ENCODE data around the gene ACP2.

- TF ChIP-seq, protein P1, sequence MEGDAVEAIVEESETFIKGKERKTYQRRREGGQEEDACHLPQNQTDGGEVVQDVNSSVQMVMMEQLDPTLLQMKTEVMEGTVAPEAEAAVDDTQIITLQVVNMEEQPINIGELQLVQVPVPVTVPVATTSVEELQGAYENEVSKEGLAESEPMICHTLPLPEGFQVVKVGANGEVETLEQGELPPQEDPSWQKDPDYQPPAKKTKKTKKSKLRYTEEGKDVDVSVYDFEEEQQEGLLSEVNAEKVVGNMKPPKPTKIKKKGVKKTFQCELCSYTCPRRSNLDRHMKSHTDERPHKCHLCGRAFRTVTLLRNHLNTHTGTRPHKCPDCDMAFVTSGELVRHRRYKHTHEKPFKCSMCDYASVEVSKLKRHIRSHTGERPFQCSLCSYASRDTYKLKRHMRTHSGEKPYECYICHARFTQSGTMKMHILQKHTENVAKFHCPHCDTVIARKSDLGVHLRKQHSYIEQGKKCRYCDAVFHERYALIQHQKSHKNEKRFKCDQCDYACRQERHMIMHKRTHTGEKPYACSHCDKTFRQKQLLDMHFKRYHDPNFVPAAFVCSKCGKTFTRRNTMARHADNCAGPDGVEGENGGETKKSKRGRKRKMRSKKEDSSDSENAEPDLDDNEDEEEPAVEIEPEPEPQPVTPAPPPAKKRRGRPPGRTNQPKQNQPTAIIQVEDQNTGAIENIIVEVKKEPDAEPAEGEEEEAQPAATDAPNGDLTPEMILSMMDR (IDR thresholded peaks at IDR 0.05; ENCODE audit: low read depth, low read length, missing input control) = no peak
- no peak for TF ChIP-seq ATF3 (IDR thresholded peaks at IDR 0.05)
- no peak for TF ChIP-seq JUND (IDR thresholded peaks at IDR 0.05)
- TF ChIP-seq TAF1 (conservative IDR thresholded peaks at IDR 0.05) = no peak
These were observed 13.5 kb downstream of the ACP2 start for GRCh38 chr11:47235163-47235562.
